ENCODE measurements around the gene DENND1A. TPM values are rescaled to one million over a fixed set of nuclear protein-coding genes. Genes with fewer than 3 reads are reported as not detected.

The DENND1A gene
- total and polyA plus RNA-seq, 2 experiments from 2014 or later: 13.1 to 28.7 TPM

DNA sequence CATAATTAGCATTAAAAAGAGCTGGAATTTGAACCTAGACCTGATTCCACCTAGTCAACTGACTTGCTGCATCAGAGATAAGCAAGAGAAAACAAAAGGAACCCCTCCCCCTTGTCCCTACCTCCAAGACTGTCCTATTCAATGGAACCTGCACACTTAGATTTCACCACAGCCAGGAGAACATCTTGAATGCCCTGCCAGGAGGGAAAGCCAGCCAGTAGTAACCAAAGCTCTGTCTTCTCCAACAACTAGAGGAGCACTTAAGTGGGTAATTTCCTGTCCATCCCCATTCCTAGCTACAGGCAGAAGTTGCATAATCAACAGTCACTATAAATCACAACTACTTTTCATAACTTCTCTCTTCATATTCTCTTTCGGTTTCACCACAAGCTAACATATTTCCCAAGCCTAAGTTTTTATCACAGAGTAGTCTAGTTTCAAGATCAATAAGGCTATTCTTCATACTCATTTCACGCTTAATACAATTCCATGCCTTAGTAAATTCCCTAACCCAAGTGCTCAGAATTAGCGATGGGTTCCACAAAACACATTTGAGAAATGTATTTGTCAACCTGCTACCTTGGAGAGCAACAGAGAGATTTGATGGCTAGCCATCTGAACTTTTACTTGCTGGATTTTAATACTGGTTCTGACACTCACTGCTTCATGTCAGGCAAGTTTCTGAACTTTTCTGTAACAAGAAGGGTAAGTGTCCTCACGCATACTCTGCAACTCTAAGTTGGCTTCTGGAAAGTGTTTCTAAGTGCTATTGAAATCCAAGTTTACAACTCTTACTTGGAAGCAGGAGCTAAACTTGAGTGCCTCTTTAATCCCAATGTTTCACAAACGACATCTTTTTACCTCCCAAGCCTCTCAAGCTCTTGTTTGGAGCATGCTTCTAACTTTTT is 2.0 kb downstream of the DENND1A start:
- Histone ChIP-seq H3K4me3 (peak overlapping the region; percentile 80), H4K20me1 (replicated peaks; ENCODE audit: insufficient read depth) (peaks cover 12% of the 10 kb centered on the region), H2AFZ (no peak overlapping the region), H3K27ac (ENCODE audit: low read depth) (no peak overlapping the region), H3K4me1 (ENCODE audit: insufficient read depth) (peaks cover 46% of the 10 kb centered on the region), H3F3A (replicated peaks; ENCODE audit: low read depth) (no peaks in the 10 kb centered on the region; the same call in 1 of the 2 replicates), H3K9me2 (ENCODE audit: insufficient read depth) (no peaks in the 10 kb centered on the region), H3K36me3 (ENCODE audit: insufficient read depth) (no peaks in the 10 kb centered on the region), H3K27me3 (ENCODE audit: insufficient read depth) (peaks cover 5% of the 10 kb centered on the region; the same call in 1 of the 2 replicates), H3K79me2 (replicated peaks; ENCODE audit: insufficient read depth) (peaks cover 61% of the 10 kb centered on the region), H3K4me2 (peak overlapping the region; percentile 95)
- peak overlapping the region; percentile 82 for H3K4me3 Mint-ChIP-seq
- TF ChIP-seq STAT1 (IDR thresholded peaks at IDR 0.05; ENCODE audit: unreplicated experiment): no peak
- TF ChIP-seq, protein P1, sequence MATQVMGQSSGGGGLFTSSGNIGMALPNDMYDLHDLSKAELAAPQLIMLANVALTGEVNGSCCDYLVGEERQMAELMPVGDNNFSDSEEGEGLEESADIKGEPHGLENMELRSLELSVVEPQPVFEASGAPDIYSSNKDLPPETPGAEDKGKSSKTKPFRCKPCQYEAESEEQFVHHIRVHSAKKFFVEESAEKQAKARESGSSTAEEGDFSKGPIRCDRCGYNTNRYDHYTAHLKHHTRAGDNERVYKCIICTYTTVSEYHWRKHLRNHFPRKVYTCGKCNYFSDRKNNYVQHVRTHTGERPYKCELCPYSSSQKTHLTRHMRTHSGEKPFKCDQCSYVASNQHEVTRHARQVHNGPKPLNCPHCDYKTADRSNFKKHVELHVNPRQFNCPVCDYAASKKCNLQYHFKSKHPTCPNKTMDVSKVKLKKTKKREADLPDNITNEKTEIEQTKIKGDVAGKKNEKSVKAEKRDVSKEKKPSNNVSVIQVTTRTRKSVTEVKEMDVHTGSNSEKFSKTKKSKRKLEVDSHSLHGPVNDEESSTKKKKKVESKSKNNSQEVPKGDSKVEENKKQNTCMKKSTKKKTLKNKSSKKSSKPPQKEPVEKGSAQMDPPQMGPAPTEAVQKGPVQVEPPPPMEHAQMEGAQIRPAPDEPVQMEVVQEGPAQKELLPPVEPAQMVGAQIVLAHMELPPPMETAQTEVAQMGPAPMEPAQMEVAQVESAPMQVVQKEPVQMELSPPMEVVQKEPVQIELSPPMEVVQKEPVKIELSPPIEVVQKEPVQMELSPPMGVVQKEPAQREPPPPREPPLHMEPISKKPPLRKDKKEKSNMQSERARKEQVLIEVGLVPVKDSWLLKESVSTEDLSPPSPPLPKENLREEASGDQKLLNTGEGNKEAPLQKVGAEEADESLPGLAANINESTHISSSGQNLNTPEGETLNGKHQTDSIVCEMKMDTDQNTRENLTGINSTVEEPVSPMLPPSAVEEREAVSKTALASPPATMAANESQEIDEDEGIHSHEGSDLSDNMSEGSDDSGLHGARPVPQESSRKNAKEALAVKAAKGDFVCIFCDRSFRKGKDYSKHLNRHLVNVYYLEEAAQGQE (IDR thresholded peaks at IDR 0.05; ENCODE audit: unreplicated experiment): peak; percentile 57
- H3K4me1 Mint-ChIP-seq: peaks cover 57% of the 10 kb centered on the region
- peaks cover 10% of the 10 kb centered on the region; the same call in 2 of the 3 replicates for H3K9me3 Mint-ChIP-seq
- H3K27me3 Mint-ChIP-seq (ENCODE audit: insufficient read depth, low read depth, poor library complexity): peaks cover 14% of the 10 kb centered on the region
- ATAC-seq (no peak), DNase-seq (ENCODE audit: low spot score) (no peak)
- peaks cover 12% of the 10 kb centered on the region; the same call in 2 of the 3 replicates for H3K36me3 Mint-ChIP-seq (ENCODE audit: low read depth)
- no peak overlapping the region for H3K27ac Mint-ChIP-seq

DNA sequence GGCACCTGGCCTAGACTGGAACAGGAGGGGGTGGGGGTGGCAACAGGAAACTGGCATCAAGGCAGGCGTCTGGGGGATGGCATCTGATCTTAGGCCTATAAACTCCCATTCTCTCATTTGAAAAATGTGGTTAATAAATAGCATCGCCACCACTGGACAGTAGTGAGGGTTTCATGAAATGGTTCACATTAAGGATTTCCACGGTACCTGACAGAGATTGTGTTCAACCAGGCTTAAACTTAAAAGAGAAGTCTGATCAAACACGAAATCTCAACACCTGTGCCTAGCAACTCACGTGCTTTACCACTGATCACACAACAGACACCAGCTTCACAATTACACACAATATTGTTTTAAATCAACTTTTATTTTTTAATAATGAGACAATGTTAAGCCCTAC is 3.0 kb downstream of the DENND1A start:
- Histone ChIP-seq H3K27me3 (ENCODE audit: insufficient read depth) (peaks cover 5% of the 10 kb centered on the region; the same call in 1 of the 2 replicates), H3K36me3 (ENCODE audit: insufficient read depth) (no peaks in the 10 kb centered on the region), H3K4me1 (ENCODE audit: insufficient read depth) (peaks cover 46% of the 10 kb centered on the region), H3K9me2 (ENCODE audit: insufficient read depth) (no peaks in the 10 kb centered on the region), H2AFZ (no peak overlapping the region), H3K27ac (ENCODE audit: low read depth) (no peak overlapping the region), H4K20me1 (replicated peaks; ENCODE audit: insufficient read depth) (peaks cover 13% of the 10 kb centered on the region), H3K4me3 (0 out of 2 replicates have a peak overlapping the region, but pooled peaks have one; percentile 80), H3K4me2 (peak overlapping the region; percentile 95; the same call in 1 of the 2 replicates), H3K79me2 (replicated peaks; ENCODE audit: insufficient read depth) (peaks cover 71% of the 10 kb centered on the region), H3F3A (replicated peaks; ENCODE audit: low read depth) (no peaks in the 10 kb centered on the region; the same call in 1 of the 2 replicates)
- H3K27ac Mint-ChIP-seq: no peak overlapping the region
- peaks cover 14% of the 10 kb centered on the region for H3K27me3 Mint-ChIP-seq (ENCODE audit: insufficient read depth, low read depth, poor library complexity)
- ATAC-seq (no peak), DNase-seq (ENCODE audit: low spot score) (no peak)
- peaks cover 10% of the 10 kb centered on the region; the same call in 2 of the 3 replicates for H3K9me3 Mint-ChIP-seq
- peaks cover 61% of the 10 kb centered on the region for H3K4me1 Mint-ChIP-seq
- peaks cover 12% of the 10 kb centered on the region; the same call in 2 of the 3 replicates for H3K36me3 Mint-ChIP-seq (ENCODE audit: low read depth)
- H3K4me3 Mint-ChIP-seq: 0 out of 3 replicates have a peak overlapping the region, but pooled peaks have one; percentile 2
- TF ChIP-seq EZH2 (IDR thresholded peaks at IDR 0.05; ENCODE audit: low read depth, unreplicated experiment): no peak
- TF ChIP-seq ZNF114 (CRISPR knock-in tag; IDR thresholded peaks at IDR 0.05): no peak
- TF ChIP-seq, protein P2, sequence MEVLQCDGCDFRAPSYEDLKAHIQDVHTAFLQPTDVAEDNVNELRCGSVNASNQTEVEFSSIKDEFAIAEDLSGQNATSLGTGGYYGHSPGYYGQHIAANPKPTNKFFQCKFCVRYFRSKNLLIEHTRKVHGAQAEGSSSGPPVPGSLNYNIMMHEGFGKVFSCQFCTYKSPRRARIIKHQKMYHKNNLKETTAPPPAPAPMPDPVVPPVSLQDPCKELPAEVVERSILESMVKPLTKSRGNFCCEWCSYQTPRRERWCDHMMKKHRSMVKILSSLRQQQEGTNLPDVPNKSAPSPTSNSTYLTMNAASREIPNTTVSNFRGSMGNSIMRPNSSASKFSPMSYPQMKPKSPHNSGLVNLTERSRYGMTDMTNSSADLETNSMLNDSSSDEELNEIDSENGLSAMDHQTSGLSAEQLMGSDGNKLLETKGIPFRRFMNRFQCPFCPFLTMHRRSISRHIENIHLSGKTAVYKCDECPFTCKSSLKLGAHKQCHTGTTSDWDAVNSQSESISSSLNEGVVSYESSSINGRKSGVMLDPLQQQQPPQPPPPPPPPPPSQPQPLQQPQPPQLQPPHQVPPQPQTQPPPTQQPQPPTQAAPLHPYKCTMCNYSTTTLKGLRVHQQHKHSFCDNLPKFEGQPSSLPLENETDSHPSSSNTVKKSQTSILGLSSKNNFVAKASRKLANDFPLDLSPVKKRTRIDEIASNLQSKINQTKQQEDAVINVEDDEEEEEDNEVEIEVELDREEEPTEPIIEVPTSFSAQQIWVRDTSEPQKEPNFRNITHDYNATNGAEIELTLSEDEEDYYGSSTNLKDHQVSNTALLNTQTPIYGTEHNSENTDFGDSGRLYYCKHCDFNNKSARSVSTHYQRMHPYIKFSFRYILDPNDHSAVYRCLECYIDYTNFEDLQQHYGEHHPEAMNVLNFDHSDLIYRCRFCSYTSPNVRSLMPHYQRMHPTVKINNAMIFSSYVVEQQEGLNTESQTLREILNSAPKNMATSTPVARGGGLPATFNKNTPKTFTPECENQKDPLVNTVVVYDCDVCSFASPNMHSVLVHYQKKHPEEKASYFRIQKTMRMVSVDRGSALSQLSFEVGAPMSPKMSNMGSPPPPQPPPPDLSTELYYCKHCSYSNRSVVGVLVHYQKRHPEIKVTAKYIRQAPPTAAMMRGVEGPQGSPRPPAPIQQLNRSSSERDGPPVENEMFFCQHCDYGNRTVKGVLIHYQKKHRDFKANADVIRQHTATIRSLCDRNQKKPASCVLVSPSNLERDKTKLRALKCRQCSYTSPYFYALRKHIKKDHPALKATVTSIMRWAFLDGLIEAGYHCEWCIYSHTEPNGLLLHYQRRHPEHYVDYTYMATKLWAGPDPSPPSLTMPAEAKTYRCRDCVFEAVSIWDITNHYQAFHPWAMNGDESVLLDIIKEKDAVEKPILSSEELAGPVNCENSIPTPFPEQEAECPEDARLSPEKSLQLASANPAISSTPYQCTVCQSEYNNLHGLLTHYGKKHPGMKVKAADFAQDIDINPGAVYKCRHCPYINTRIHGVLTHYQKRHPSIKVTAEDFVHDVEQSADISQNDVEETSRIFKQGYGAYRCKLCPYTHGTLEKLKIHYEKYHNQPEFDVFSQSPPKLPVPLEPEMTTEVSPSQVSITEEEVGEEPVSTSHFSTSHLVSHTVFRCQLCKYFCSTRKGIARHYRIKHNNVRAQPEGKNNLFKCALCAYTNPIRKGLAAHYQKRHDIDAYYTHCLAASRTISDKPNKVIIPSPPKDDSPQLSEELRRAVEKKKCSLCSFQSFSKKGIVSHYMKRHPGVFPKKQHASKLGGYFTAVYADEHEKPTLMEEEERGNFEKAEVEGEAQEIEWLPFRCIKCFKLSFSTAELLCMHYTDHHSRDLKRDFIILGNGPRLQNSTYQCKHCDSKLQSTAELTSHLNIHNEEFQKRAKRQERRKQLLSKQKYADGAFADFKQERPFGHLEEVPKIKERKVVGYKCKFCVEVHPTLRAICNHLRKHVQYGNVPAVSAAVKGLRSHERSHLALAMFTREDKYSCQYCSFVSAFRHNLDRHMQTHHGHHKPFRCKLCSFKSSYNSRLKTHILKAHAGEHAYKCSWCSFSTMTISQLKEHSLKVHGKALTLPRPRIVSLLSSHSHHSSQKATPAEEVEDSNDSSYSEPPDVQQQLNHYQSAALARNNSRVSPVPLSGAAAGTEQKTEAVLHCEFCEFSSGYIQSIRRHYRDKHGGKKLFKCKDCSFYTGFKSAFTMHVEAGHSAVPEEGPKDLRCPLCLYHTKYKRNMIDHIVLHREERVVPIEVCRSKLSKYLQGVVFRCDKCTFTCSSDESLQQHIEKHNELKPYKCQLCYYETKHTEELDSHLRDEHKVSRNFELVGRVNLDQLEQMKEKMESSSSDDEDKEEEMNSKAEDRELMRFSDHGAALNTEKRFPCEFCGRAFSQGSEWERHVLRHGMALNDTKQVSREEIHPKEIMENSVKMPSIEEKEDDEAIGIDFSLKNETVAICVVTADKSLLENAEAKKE (CRISPR knock-in tag; IDR thresholded peaks at IDR 0.05): no peak
- TF ChIP-seq ZNF331 (CRISPR knock-in tag; IDR thresholded peaks at IDR 0.05; ENCODE audit: low read depth): no peak
- no peak for TF ChIP-seq CREB1 (CRISPR knock-in tag; IDR thresholded peaks at IDR 0.05; ENCODE audit: low read depth)
- TF ChIP-seq, protein P3, sequence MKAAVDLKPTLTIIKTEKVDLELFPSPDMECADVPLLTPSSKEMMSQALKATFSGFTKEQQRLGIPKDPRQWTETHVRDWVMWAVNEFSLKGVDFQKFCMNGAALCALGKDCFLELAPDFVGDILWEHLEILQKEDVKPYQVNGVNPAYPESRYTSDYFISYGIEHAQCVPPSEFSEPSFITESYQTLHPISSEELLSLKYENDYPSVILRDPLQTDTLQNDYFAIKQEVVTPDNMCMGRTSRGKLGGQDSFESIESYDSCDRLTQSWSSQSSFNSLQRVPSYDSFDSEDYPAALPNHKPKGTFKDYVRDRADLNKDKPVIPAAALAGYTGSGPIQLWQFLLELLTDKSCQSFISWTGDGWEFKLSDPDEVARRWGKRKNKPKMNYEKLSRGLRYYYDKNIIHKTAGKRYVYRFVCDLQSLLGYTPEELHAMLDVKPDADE (IDR thresholded peaks at IDR 0.05): no peak
